Epithelial cell of alveolus of lung (primary cell): ENCODE results near the gene RRP9. TPM values are rescaled to one million over a fixed set of nuclear protein-coding genes. Genes with fewer than 3 reads are reported as not detected.

Source experiments
- total RNA-seq: library from RNA; depleted of rRNA; stranded (reverse); fragments of >200 nt; gene quantifications from 2 replicates; pipeline ENCODE4 v1.2.1, GENCODE V29; 2015

RRP9 gene, protein sequence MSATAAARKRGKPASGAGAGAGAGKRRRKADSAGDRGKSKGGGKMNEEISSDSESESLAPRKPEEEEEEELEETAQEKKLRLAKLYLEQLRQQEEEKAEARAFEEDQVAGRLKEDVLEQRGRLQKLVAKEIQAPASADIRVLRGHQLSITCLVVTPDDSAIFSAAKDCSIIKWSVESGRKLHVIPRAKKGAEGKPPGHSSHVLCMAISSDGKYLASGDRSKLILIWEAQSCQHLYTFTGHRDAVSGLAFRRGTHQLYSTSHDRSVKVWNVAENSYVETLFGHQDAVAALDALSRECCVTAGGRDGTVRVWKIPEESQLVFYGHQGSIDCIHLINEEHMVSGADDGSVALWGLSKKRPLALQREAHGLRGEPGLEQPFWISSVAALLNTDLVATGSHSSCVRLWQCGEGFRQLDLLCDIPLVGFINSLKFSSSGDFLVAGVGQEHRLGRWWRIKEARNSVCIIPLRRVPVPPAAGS
- 8.6 and 25.5 TPM in 2 replicates for total RNA-seq

DNA sequence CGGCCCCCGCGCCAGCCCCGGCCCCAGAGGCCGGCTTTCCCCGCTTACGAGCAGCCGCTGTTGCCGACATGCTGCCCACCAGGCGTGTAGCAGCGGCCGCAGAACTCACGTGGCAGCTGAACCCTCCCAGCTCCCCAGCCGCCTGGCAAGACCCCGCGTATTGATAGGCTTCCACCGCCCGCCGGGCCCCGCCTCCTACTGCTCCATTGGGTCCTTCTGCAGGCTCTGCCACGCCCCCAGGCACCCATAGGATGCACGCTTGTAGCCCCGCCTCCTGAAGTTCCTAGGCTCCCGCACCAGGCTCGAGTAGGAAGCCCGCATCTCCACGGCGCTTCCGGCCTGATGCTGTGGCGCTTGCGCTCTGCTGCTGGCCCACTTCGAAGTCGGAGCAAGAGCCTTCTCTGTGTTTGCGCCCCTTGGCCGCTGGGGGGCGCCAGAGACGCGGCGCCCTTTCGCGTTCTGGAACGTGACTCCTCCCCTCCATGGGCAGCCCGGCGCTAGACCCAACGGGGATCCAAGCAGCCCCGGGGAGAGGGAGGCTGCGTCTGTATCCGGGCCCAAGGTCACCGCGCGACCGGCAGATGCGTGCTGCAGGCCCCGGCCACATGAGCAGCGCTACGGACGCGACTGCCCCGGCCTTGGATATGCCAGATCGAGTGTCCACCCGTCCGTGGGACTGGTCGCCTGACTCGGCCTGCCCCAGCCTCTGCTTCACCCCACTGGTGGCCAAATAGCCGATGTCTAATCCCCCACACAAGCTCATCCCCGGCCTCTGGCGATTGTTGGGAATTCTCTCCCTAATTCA, at the start of gene RRP9, which contains the start of gene PARP3:
RRP9 (minus strand) TSS at position 107 of the 805 bp plus-strand sequence; CDS start at position 70, 37 bp downstream.
PARP3 (plus strand) TSS at position 566 of the 805 bp plus-strand sequence. CDS start 993 bp downstream, outside the sequence.

DNA sequence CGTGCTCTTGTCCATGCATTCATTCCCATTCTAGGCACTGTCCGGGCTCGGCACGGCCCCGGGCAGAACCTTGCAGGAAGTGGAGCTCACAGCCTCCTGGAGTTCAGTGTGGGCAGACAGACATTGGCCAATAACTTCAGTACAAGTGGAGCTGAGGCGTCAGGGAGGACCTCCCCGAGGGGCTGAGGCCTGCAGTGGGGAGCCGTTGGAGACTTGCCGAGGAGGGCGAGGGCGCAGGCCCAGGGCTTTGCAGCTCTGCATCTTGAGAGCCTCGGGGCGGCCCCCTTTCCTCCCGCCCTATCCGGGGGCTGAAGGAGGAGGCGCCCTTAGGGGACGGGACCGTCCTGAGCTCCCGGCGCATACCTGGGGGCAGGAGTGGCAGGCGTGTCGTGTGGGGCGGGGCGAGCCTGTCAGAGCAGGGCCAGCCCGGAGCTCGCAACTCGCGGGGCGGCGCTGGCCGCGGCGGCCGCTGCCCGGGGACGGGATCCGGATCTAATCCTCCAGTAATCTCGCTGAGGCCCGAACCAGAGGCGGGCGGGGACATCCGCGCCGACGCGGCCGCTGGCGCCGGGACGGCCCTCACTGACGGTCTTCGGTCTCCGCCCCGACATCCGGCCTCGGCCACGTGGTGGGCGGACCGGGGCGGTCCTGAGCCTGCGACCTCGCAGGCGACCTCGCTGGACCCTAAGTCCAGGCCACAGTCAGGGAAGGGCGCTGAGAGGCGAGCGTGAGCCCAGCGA, 41.3 kb upstream of the RRP9 start, which contains the start of gene ACY1:
ACY1 (plus strand) TSS at position 698 of the 740 bp plus-strand sequence. CDS start 530 bp downstream, outside the sequence.

DNA sequence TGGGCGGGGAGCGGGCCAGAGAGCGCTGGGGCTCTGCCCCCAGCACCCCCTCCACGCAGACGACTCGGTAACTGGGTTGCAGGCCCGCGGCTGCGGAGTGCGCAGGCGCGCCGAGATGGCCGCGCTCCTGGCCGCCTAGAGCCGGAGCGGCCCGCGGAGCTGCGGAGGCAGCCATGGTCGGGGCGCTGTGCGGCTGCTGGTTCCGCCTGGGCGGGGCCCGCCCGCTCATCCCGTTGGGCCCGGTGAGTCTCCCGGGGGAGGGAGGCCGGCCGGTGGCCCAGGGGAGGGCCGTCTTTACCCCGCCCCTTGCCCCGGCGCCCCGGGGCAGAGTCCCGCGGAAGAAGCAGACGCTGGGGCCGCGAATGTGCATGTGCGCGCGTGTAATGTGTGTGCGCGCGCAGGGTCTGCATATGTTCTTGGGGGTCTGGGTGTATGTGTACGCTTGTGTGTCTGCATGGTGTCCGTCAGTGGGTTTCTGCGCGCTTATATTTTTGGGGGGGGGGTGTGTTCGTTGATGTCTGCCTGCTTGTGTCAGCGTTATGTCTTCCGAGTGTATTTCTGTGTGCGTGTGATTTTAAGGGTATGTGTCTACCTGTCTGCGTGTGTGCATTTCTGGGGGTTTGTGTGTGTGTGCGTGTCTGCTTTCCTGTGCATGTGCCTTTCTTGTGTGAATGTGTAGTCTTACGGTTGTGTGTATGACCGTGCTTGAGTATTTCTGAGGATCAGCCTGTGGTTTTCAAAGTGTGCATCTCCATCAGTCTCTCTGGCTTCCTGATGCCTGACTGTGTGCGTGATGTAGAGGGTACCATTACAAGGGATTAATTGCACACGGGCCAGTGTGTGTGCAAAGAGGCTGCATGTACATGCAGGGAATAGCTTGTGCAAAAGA, 33.5 kb upstream of the RRP9 start, which contains the start of gene ABHD14A:
ABHD14A (plus strand) TSS at position 102 of the 889 bp plus-strand sequence; CDS start at position 174, 72 bp downstream.

DNA sequence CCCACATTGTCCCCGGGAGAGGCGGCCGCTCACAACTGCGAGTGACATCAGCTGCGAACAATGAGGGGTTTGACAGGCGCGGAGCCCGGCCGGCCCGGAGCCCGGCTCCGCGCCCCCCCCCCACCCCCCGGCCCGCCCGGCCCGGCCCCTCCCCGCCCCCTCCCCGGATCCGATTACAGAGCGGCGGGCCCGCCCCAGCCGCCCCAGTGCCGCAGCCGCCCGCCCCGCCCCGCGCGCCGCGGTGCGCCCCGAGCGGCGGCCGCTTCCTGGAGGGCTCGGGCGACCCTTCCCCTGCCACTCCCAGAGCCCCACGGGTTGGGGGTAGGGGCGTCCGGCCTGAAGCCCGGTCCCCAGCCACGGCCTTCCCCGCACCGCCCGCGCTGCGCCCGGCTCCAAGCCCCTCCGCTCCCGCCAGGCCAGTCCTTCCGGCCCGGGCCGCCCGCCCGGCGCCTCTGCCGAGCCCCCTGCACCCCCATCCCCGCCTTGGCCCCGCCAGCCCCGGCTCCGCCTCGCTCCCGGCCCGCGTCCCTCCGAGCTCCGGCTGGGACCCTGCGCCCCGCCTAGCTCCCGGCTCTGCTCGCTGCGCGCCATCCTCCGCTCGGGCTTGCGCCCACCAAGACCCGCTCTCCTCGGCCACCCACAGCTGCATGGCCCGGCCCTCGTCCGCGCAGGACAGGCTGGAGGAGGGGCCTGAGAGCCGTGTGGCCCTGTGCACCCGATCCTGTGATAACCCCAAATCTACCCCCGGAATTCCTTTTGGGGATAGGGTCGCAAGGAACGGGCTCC, 25.9 kb upstream of the RRP9 start, which contains the start of gene PCBP4:
PCBP4 (minus strand) TSS at position 71 of the 786 bp plus-strand sequence. CDS start 6,214 bp downstream, outside the sequence.

DNA sequence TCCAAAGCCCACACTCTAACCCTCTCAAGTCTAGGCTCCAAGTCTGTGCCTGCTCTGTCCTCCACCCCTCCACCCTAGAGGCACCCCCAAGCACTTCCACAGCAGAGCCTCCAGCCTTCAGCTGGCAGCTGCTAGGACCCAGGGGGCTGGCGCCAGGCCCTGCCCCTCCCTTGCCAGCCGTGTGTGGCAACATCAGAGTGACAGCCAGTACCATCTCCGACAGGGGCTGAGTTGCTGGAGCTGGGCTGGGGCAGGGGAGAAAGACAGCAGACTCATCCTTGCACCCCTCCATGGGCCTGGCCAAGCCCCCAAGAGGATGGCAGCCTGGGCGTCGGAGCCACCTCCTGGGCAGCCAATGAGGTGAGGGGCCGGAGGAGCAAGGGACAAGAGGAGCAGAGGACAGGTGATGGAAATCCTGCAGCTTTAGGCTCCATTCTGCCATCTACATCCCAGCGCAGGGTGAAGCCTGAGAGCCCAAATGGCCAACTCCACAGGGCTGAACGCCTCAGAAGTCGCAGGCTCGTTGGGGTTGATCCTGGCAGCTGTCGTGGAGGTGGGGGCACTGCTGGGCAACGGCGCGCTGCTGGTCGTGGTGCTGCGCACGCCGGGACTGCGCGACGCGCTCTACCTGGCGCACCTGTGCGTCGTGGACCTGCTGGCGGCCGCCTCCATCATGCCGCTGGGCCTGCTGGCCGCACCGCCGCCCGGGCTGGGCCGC, 13.6 kb upstream of the RRP9 start, which contains the start of gene GPR62:
GPR62 (plus strand) TSS at position 207 of the 718 bp plus-strand sequence; CDS start at position 479, 272 bp downstream.

Other genes starting within 250 kb of the RRP9 start
- 0.24 TPM in 1 of 2 replicates, not detected in the other for gene GRM2, start 234.8 kb downstream of the RRP9 start, total RNA-seq
- gene IQCF6, start 162.7 kb downstream of the RRP9 start, total RNA-seq, result not detected in 2 replicates
- not detected in 2 replicates for gene IQCF2, start 80.3 kb downstream of the RRP9 start, total RNA-seq
- not detected in 2 replicates for gene IQCF5, start 66.3 kb downstream of the RRP9 start, total RNA-seq
- not detected in 2 replicates for gene IQCF1, start 38.6 kb downstream of the RRP9 start, total RNA-seq
- 6.7 and 9.4 TPM in 2 replicates for gene PARP3, start 459 bp upstream of the RRP9 start, total RNA-seq
- gene GPR62, start 13.5 kb upstream of the RRP9 start, total RNA-seq, result 0.08 TPM in 1 of 2 replicates, not detected in the other
- gene PCBP4, start 25.6 kb upstream of the RRP9 start, total RNA-seq, result 55.6 and 129 TPM in 2 replicates
- 54.2 and 86.1 TPM in 2 replicates for gene ABHD14B, start 32.1 kb upstream of the RRP9 start, total RNA-seq
- 20.4 and 21.6 TPM in 2 replicates for gene ABHD14A, start 33.2 kb upstream of the RRP9 start, total RNA-seq
- 26.8 and 74.0 TPM in 2 replicates for gene ACY1, start 41.6 kb upstream of the RRP9 start, total RNA-seq
- gene RPL29, start 54.0 kb upstream of the RRP9 start, total RNA-seq, result 2,354 and 3,771 TPM in 2 replicates
- 9.6 and 14.2 TPM in 2 replicates for gene DUSP7, start 114.7 kb upstream of the RRP9 start, total RNA-seq
- gene POC1A, start 212.5 kb upstream of the RRP9 start, total RNA-seq, result 4.1 and 8.7 TPM in 2 replicates